HG02885 (cell line): Measurements from ENCODE around the gene SYNE1.
"Not testable (repeated sequence)": the region's sequence is repeated elsewhere in the genome, so short reads cannot be mapped to it uniquely, and the experiment has no call there.

Experiments
- ATAC-seq: cut with Tn5 transposase; IDR thresholded peaks from one replicate; pipeline ENCODE4 v1.9.1; 2021; ENCODE audit warnings: mild to moderate bottlenecking; ENCODE audit not compliant: unreplicated experiment, poor library complexity

SYNE1 gene

GRCh38 chr6:152637296-152638047 is at the start of gene SYNE1:
SYNE1 (minus strand) TSS chr6:152637362; CDS start chr6:152628331, 9,031 bp downstream.
- no peak for ATAC-seq

GRCh38 chr6:152685819-152686218 is 48.7 kb upstream of the SYNE1 start:
- ATAC-seq = no peak

- ATAC-seq = not testable (repeated sequence)
These were observed 45.8 kb upstream of the SYNE1 start for GRCh38 chr6:152682935-152683334.

- ATAC-seq = no peak
These were observed 45.0 kb upstream of the SYNE1 start for GRCh38 chr6:152682141-152682540.

GRCh38 chr6:152680879-152681517 is 43.8 kb upstream of the SYNE1 start:
- no peak for ATAC-seq

- ATAC-seq = no peak
These were observed 43.0 kb upstream of the SYNE1 start for GRCh38 chr6:152680151-152680550.

GRCh38 chr6:152673236-152673635 is 36.1 kb upstream of the SYNE1 start:
- no peak for ATAC-seq

GRCh38 chr6:152671171-152671570 is 34.0 kb upstream of the SYNE1 start:
- no peak for ATAC-seq

- ATAC-seq = peak; percentile 59
These were observed 32.7 kb upstream of the SYNE1 start for GRCh38 chr6:152669895-152670294.

- no peak for ATAC-seq
These were observed 24.6 kb upstream of the SYNE1 start for GRCh38 chr6:152661776-152662175.

GRCh38 chr6:152651986-152652385 is 14.8 kb upstream of the SYNE1 start:
- no peak for ATAC-seq

- no peak for ATAC-seq
These were observed 10.9 kb upstream of the SYNE1 start for GRCh38 chr6:152648105-152648504.

- not testable (repeated sequence) for ATAC-seq
These were observed 9.6 kb upstream of the SYNE1 start for GRCh38 chr6:152646732-152647131.

- peak; percentile 98 for ATAC-seq
These were observed 5.6 kb upstream of the SYNE1 start for GRCh38 chr6:152642578-152643375.

GRCh38 chr6:152636609-152637295 is 410 bp downstream of the SYNE1 start:
- peak; percentile 61 for ATAC-seq

- ATAC-seq = peak; percentile 57
These were observed 1.0 kb downstream of the SYNE1 start for GRCh38 chr6:152636021-152636608.

GRCh38 chr6:152634773-152635172 is 2.4 kb downstream of the SYNE1 start:
- peak; percentile 69 for ATAC-seq

- ATAC-seq = no peak
These were observed 4.9 kb downstream of the SYNE1 start for GRCh38 chr6:152632121-152632782.

GRCh38 chr6:152631376-152631775 is 5.8 kb downstream of the SYNE1 start:
- no peak for ATAC-seq

GRCh38 chr6:152630832-152631231 is 6.3 kb downstream of the SYNE1 start:
- no peak for ATAC-seq
